Measurements from ENCODE around the gene MDH1. TPM values are rescaled to one million over a fixed set of nuclear protein-coding genes. Genes with fewer than 3 reads are reported as not detected.

Gene MDH1
- total RNA-seq, 1 donor from 2014 or later: 104 TPM

- no peak for DNase-seq (ENCODE audit: low read depth in 2 of 2)
Measured at GRCh38 chr2:63631501-63631900, 42.7 kb downstream of the MDH1 start.

- DNase-seq (ENCODE audit: low read depth in 2 of 2): no peak
Measured at GRCh38 chr2:63632382-63632781, 43.6 kb downstream of the MDH1 start.

GRCh38 chr2:63639344-63639743 is 50.6 kb downstream of the MDH1 start:
- no peak for DNase-seq (ENCODE audit: low read depth in 2 of 2)

- no peak for DNase-seq (ENCODE audit: low read depth in 2 of 2)
Measured at GRCh38 chr2:63642946-63643345, 54.2 kb downstream of the MDH1 start.

- no peak for DNase-seq (ENCODE audit: low read depth in 2 of 2)
Measured at GRCh38 chr2:63643486-63643885, 54.7 kb downstream of the MDH1 start.

- no peak for DNase-seq (ENCODE audit: low read depth in 2 of 2)
Measured at GRCh38 chr2:63648632-63649031, 59.9 kb downstream of the MDH1 start.

- DNase-seq (ENCODE audit: low read depth in 2 of 2): no peak
Measured at GRCh38 chr2:63649829-63650228, 61.1 kb downstream of the MDH1 start.

- no peak for DNase-seq (ENCODE audit: low read depth in 2 of 2)
Measured at GRCh38 chr2:63650756-63651155, 62.0 kb downstream of the MDH1 start.

GRCh38 chr2:63651356-63651755 is 62.6 kb downstream of the MDH1 start:
- no peak for DNase-seq (ENCODE audit: low read depth in 2 of 2)

- no peak for DNase-seq (ENCODE audit: low read depth in 2 of 2)
Measured at GRCh38 chr2:63651861-63652651, 63.3 kb downstream of the MDH1 start.

GRCh38 chr2:63652652-63652985 is 63.9 kb downstream of the MDH1 start:
- no peak for DNase-seq (ENCODE audit: low read depth in 2 of 2)

GRCh38 chr2:63654959-63655358 is 66.2 kb downstream of the MDH1 start:
- no peak for DNase-seq (ENCODE audit: low read depth in 2 of 2)

Other genes with a start within 250 kb of the MDH1 start
- gene WDPCP, start 486 bp upstream of the MDH1 start, total RNA-seq: 3.5 and 5.7 TPM in 2 replicates

Data from dermis microvascular lymphatic vessel endothelial cell (primary cell).